Measurements from ENCODE around the gene PNLIPRP1.

DNA sequence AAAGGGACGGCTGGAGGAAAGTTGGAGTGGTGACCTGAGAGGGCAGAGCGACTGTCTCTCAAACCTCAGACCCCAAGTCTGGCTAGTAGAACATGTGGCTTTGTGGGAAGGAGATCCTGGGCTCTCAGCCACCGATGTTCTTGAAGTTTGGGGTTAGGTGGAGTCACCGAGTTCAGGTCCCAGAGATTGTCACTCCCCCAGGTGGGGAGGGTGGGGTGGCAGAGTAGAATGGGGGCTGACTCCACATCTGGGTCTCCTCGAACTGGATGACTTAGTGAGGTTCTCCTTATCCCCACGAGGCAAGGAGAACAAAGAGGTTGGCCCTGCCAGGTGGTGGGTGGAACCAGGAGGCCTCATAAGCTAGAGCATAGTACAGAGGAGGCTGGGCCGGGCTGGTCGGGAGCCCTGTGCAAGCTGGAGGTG lies 15.3 kb downstream of the PNLIPRP1 start:
- no peak for TF ChIP-seq TAF1 (IDR thresholded peaks at IDR 0.05; ENCODE audit: low read depth)
- TF ChIP-seq CEBPB (IDR thresholded peaks at IDR 0.05) = no peak
- no peak for TF ChIP-seq EP300 (IDR thresholded peaks at IDR 0.05; ENCODE audit: borderline replicate concordance)
- TF ChIP-seq RAD21 (IDR thresholded peaks at IDR 0.05; ENCODE audit: low read depth) = no peak
- no peak for TF ChIP-seq REST (IDR thresholded peaks at IDR 0.05; ENCODE audit: low read depth)
- TF ChIP-seq CREB1 (IDR thresholded peaks at IDR 0.05; ENCODE audit: low read depth) = no peak
- no peak for TF ChIP-seq EGR1 (IDR thresholded peaks at IDR 0.05)
- TF ChIP-seq NFIC (IDR thresholded peaks at IDR 0.05) = no peak
- no peak for TF ChIP-seq FOXM1 (IDR thresholded peaks at IDR 0.05; ENCODE audit: borderline replicate concordance, low read depth)

Measured in Ishikawa (cell line).